Effector memory CD8-positive, alpha-beta T cell (primary cell): ENCODE data around the gene PRR29.
"Not testable (repeated sequence)": the region's sequence is repeated elsewhere in the genome, so short reads cannot be mapped to it uniquely, and the experiment has no call there.

Experiments
- ATAC-seq: fragments of 150-1000 bp; cut with Tn5 transposase; replicated peaks from 2 replicates; pipeline ENCODE4 v1.10.0; 2021; ENCODE audit warnings: mild to moderate bottlenecking, moderate library complexity
- DNase-seq, 3 experiments: peaks; one replicate each; pipeline ENCODE4 v3.0.0; 2021
- H3K27ac Mint-ChIP-seq, 2 donors: one replicate each; pipeline ENCODE4 v1.8.0; 2022; ENCODE audit warnings: mild to moderate bottlenecking in 2 of 2, mixed read lengths in 2 of 2, moderate library complexity in 2 of 2
- H3K27me3 Mint-ChIP-seq, 2 donors: one replicate each; pipeline ENCODE4 v1.8.0; 2022; ENCODE audit warnings: mixed read lengths in 2 of 2
- H3K36me3 Mint-ChIP-seq: one replicate; pipeline ENCODE4 v1.8.0; 2022; ENCODE audit warnings: mild to moderate bottlenecking, moderate library complexity, mixed read lengths; ENCODE audit not compliant: insufficient read depth
- H3K4me1 Mint-ChIP-seq, 2 donors: one replicate each; pipeline ENCODE4 v1.8.0; 2022; ENCODE audit warnings: low read depth in 2 of 2, mixed read lengths in 2 of 2
- H3K4me3 Mint-ChIP-seq, 2 donors: one replicate each; pipeline ENCODE4 v1.8.0; 2022; ENCODE audit warnings: mild to moderate bottlenecking in 2 of 2, mixed read lengths in 2 of 2, moderate library complexity in 2 of 2
- H3K9me3 Mint-ChIP-seq, 2 donors: one replicate each; pipeline ENCODE4 v1.8.0; 2022; ENCODE audit warnings: mixed read lengths in 2 of 2

PRR29 gene

GRCh38 chr17:64017381-64017980 is 19.3 kb downstream of the PRR29 start:
- Mint-ChIP-seq H3K27me3 (no peaks in the 10 kb centered on the region), H3K27ac (peak overlapping the region; percentile 98 to 100), H3K36me3 (peaks cover 49% of the 10 kb centered on the region), H3K9me3 (no peaks in the 10 kb centered on the region), H3K4me1 (peaks cover 46 to 69% of the 10 kb centered on the region in 2 donors), H3K4me3 (peak overlapping the region; percentile 91 to 92)
- ATAC-seq (no peak), DNase-seq (no peak)

- Mint-ChIP-seq H3K4me1 (peaks cover 49 to 68% of the 10 kb centered on the region in 2 donors), H3K36me3 (peaks cover 40% of the 10 kb centered on the region), H3K4me3 (peak overlapping the region; percentile 91 to 92), H3K27ac (peak overlapping the region; percentile 98 to 99)
- H3K9me3 Mint-ChIP-seq, H3K27me3 Mint-ChIP-seq: not testable (repeated sequence)
- peak; percentile 8 for ATAC-seq
- DNase-seq = peak in 1 of 3 experiments; percentile 20
Observed at GRCh38 chr17:64019551-64019961, 21.4 kb downstream of the PRR29 start.

DNA sequence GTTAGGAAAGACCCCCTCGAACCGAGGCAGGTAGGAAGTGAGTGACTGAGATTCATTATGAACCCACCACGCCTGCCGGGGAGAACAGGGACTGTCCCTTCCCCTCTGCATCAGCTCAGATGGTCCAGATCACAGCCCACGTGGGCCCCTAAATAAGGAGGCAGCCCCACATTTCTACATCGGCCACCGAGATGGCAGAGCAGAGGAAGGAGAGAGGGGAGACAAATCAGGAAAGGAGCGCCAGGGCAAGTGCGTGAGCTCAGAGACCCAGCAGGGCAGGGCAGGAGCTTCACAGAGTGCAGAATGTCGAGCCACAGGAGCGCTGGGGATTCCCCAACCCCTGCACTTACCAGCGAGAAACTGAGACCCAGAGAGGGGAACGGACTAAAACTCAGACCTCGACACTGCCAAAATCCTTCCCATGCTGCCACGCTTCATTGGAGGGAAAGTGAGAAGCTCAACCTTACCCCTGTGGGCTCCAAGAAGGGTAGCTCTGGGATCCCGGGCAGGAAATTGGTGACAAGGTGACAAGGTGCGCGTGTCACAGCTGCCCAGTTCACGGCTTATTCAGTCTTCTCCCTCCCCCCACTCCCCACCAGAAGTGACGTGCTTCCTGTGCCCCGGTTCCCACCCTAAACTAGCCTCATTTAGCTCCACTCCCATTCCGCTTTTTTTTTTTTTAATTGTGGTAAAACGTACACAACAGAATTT is 22.1 kb downstream of the PRR29 start, which contains the start of gene ICAM2:
TSS of gene ICAM2 (minus strand) at position 578 of the 711 bp plus-strand sequence. CDS start 13,942 bp downstream, outside the sequence.
- Mint-ChIP-seq H3K4me1 (peaks cover 51 to 69% of the 10 kb centered on the region in 2 donors), H3K36me3 (peaks cover 41% of the 10 kb centered on the region), H3K4me3 (peak within 1 kb of the TSS; percentile 91 to 92), H3K27ac (peak within 1 kb of the TSS; percentile 98 to 99), H3K9me3 (no peaks in the 10 kb centered on the region), H3K27me3 (no peaks in the 10 kb centered on the region)
- peak; percentile 72 for ATAC-seq
- DNase-seq = peak; percentile 85 to 91 (median 89)

DNA sequence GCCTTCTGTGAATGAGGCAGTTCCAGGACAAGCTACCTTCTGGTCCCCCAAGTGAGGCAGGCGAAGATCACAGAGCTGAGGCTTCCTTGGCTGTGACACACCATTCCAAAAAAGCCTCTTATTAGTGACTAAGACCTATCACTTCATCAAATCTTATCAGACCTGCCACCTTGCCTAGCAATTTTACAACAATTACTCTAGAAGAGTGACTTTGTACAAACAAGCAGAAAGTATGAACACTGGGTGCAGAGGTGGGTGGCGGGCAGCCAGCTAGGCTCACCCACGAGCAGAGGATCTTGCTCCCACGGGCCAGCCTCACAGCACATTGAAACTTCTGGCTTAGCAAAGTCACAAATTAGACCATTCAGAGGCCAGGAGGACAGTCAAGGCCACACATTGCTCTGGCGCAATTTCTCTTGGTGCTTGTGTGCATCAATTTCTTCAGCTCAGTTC is 24.5 kb downstream of the PRR29 start:
- peak overlapping the region; percentile 6 to 43 for H3K4me3 Mint-ChIP-seq
- peaks cover 49% of the 10 kb centered on the region for H3K36me3 Mint-ChIP-seq
- H3K27me3 Mint-ChIP-seq = no peaks in the 10 kb centered on the region
- peaks cover 48 to 59% of the 10 kb centered on the region in 2 donors for H3K4me1 Mint-ChIP-seq
- H3K27ac Mint-ChIP-seq = peak overlapping the region; percentile 91 to 99
- no peak for DNase-seq
- ATAC-seq = no peak
- H3K9me3 Mint-ChIP-seq = no peaks in the 10 kb centered on the region

- peak overlapping the region; percentile 83 to 88 for H3K4me3 Mint-ChIP-seq
- H3K4me1 Mint-ChIP-seq = peaks cover 42 to 48% of the 10 kb centered on the region in 2 donors
- H3K9me3 Mint-ChIP-seq = no peaks in the 10 kb centered on the region
- ATAC-seq (no peak), DNase-seq (no peak)
- H3K36me3 Mint-ChIP-seq = peaks cover 44% of the 10 kb centered on the region
- H3K27me3 Mint-ChIP-seq = no peaks in the 10 kb centered on the region
- H3K27ac Mint-ChIP-seq = peak overlapping the region; percentile 93 to 98
Observed at GRCh38 chr17:64024215-64024654, 26.1 kb downstream of the PRR29 start.

GRCh38 chr17:64024781-64025731 is 26.9 kb downstream of the PRR29 start:
- peak in 2 of 3 experiments; percentile 26 to 30 for DNase-seq
- no peaks in the 10 kb centered on the region for H3K9me3 Mint-ChIP-seq
- peak overlapping the region; percentile 93 to 98 for H3K27ac Mint-ChIP-seq
- no peaks in the 10 kb centered on the region for H3K27me3 Mint-ChIP-seq
- peaks cover 42 to 46% of the 10 kb centered on the region in 2 donors for H3K4me1 Mint-ChIP-seq
- H3K36me3 Mint-ChIP-seq = peaks cover 35% of the 10 kb centered on the region
- ATAC-seq = peak; percentile 31
- peak overlapping the region; percentile 83 to 88 for H3K4me3 Mint-ChIP-seq

DNA sequence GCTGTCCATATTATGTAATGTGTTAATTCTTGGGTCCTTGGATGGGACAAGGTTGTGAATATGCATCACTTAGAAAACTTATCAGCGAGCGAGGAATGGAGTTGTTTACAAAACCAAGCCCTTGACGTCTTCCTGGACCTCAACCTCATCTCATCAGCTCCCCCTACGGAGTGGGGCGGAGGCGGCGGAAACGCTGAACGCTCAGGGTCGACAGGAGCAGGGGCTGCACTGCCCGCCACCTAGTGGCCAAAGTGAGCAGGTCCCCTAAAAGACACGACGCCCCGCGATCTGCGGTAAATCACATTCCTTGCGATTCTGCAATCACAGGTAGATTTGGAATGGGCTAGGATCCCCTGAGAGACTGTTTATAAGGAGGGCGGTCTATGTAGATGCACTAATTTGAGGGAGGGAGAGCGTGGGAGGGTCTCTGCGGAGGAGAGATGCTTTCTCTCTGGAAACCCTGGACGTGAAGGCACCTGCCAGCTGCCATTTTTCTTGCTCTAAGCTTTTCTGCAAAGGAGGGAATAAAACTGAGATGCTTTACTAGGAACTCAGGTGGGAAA is 27.7 kb downstream of the PRR29 start:
- H3K4me3 Mint-ChIP-seq = peak overlapping the region; percentile 83 to 88
- no peaks in the 10 kb centered on the region for H3K27me3 Mint-ChIP-seq
- no peaks in the 10 kb centered on the region for H3K9me3 Mint-ChIP-seq
- ATAC-seq = peak; percentile 82
- H3K36me3 Mint-ChIP-seq = peaks cover 28% of the 10 kb centered on the region
- H3K4me1 Mint-ChIP-seq = peaks cover 42 to 43% of the 10 kb centered on the region in 2 donors
- DNase-seq = peak; percentile 93 to 95 (median 94)
- H3K27ac Mint-ChIP-seq = peak overlapping the region; percentile 93 to 98

DNA sequence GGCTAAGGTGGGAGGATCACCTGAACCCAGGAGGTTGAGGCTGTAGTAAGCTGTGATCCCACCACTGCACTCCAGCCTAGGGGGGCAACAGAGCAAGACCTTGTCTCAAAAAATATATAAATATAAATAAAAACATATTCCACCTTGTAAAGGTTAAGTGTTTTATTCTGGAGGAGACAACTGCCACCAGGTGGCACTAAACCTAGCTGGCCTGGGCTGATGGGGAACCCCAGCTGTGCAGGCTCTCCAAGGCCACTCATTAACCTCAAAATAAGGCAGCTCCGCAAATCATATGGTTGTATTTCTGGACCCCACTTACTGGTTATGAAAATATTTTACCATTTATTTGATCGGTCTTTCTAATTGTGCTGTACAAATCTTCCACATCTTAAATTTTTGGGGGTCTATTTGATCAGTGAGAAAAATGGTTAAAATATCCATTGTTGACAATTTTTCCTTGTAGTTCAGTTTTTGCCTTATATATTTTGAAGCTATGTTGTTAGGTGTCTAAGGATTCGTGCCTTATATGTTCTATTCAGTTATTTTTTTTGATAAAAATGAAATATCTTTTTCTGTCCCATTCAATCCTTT is 30.8 kb downstream of the PRR29 start:
- no peaks in the 10 kb centered on the region for H3K27me3 Mint-ChIP-seq
- no peak overlapping the region for H3K27ac Mint-ChIP-seq
- peaks cover 20% of the 10 kb centered on the region for H3K36me3 Mint-ChIP-seq
- H3K4me3 Mint-ChIP-seq = no peak overlapping the region
- H3K4me1 Mint-ChIP-seq = peaks cover 22 to 27% of the 10 kb centered on the region in 2 donors
- H3K9me3 Mint-ChIP-seq = no peaks in the 10 kb centered on the region
- ATAC-seq (no peak), DNase-seq (peak; percentile 71 to 75 (median 73))

DNA sequence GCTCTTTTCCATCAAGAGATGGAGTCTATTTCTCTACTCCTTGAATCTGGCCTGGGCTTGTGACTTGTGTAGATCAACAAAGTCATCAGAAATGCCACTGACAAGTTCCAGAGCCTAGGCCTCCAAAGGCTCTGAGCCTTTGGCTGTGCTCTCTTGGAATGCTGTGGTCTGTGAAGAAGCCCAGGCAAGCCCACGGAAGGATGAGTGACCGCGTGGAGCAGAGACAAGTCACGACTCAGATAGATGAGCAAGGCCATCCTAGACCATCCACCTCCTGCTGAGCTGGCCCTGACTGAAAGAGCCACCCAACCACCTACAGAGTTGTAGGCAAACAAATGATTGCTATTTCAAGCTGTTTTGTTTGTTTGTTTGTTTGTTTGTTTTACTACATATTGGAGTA is 33.9 kb downstream of the PRR29 start:
- no peak overlapping the region for H3K4me3 Mint-ChIP-seq
- H3K4me1 Mint-ChIP-seq = peaks cover 0 to 8% of the 10 kb centered on the region in 2 donors
- DNase-seq = no peak
- peaks cover 10% of the 10 kb centered on the region for H3K36me3 Mint-ChIP-seq
- ATAC-seq = no peak
- no peak overlapping the region for H3K27ac Mint-ChIP-seq
- no peaks in the 10 kb centered on the region for H3K9me3 Mint-ChIP-seq
- no peaks in the 10 kb centered on the region for H3K27me3 Mint-ChIP-seq

GRCh38 chr17:64036198-64036922 is 38.2 kb downstream of the PRR29 start:
- Mint-ChIP-seq H3K36me3 (peaks cover 45% of the 10 kb centered on the region), H3K27ac (peak overlapping the region in 1 of 2 donors; percentile 59), H3K4me3 (no peak overlapping the region), H3K27me3 (no peaks in the 10 kb centered on the region), H3K9me3 (no peaks in the 10 kb centered on the region), H3K4me1 (peaks cover 0 to 6% of the 10 kb centered on the region in 2 donors)
- ATAC-seq (no peak), DNase-seq (no peak)

DNA sequence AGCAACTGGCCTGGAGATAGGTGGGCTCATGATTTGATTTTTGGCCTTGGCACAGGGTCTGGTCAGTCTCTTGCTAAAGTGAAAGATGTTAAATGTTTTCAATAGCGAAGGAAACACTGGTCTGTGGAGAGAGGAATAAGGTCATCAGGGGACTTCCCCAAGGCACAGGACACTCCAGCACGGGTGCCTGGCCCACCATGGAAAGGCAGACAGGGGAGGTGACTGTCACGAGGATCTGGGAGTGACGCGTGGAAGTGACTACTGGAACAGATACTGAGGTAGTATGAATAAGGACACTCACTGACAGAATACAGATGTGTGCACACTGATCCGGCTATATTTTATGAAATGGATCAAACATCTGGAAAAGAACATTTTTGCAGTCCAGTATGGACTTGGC is 39.0 kb downstream of the PRR29 start:
- no peaks in the 10 kb centered on the region for H3K9me3 Mint-ChIP-seq
- no peaks in the 10 kb centered on the region for H3K27me3 Mint-ChIP-seq
- H3K36me3 Mint-ChIP-seq = peaks cover 53% of the 10 kb centered on the region
- ATAC-seq = no peak
- no peak overlapping the region for H3K4me3 Mint-ChIP-seq
- H3K4me1 Mint-ChIP-seq = peaks cover 0 to 15% of the 10 kb centered on the region in 2 donors
- peak overlapping the region; percentile 26 to 59 for H3K27ac Mint-ChIP-seq
- no peak for DNase-seq

DNA sequence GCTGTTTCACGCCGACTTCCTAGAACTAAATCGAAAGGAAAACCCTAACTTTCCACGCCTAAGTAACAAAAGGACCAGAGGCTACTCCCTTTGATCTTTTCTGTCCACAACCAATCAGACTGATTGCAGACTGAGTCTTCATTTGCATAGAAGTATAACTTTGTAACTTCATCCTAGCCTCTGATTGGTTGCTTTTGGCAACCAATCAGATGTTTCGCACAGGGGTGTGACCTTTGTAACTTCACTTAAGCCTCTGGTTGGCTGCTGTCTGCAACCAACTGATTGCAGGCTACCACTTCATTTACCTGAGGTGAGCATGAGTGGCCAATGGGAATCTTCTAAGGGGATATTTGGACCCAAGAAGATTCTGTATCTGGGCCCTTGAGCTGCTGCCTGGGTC is 39.7 kb downstream of the PRR29 start:
- no peaks in the 10 kb centered on the region for H3K9me3 Mint-ChIP-seq
- H3K4me3 Mint-ChIP-seq = no peak overlapping the region
- peaks cover 0 to 16% of the 10 kb centered on the region in 2 donors for H3K4me1 Mint-ChIP-seq
- H3K27me3 Mint-ChIP-seq = no peaks in the 10 kb centered on the region
- peaks cover 60% of the 10 kb centered on the region for H3K36me3 Mint-ChIP-seq
- peak overlapping the region; percentile 26 to 59 for H3K27ac Mint-ChIP-seq
- no peak for ATAC-seq
- no peak for DNase-seq
